OCI-LY7 (cell line): Measurements from ENCODE around the gene ATP1A3.

Source experiments
- EZH2phosphoT487 ChIP-seq: fragments of 200-600 bp; sonication (generic); IDR thresholded peaks from 2 replicates; pipeline ENCODE4 v1.6.1; 2018; ENCODE audit warnings: low read depth, borderline replicate concordance, mild to moderate bottlenecking, mixed run types, antibody characterized with exemption, low read length, moderate library complexity, mixed read lengths
- TF ChIP-seq, protein P1 (sequence below): fragments of 200-600 bp; sonication (generic); conservative IDR thresholded peaks from 2 replicates; pipeline ENCODE4 v1.5.1; 2014; ENCODE audit warnings: mild to moderate bottlenecking, antibody characterized with exemption, low read length, moderate library complexity, mixed read lengths

- TF ChIP-seq, protein P1, sequence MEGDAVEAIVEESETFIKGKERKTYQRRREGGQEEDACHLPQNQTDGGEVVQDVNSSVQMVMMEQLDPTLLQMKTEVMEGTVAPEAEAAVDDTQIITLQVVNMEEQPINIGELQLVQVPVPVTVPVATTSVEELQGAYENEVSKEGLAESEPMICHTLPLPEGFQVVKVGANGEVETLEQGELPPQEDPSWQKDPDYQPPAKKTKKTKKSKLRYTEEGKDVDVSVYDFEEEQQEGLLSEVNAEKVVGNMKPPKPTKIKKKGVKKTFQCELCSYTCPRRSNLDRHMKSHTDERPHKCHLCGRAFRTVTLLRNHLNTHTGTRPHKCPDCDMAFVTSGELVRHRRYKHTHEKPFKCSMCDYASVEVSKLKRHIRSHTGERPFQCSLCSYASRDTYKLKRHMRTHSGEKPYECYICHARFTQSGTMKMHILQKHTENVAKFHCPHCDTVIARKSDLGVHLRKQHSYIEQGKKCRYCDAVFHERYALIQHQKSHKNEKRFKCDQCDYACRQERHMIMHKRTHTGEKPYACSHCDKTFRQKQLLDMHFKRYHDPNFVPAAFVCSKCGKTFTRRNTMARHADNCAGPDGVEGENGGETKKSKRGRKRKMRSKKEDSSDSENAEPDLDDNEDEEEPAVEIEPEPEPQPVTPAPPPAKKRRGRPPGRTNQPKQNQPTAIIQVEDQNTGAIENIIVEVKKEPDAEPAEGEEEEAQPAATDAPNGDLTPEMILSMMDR, result peak; percentile 90
- TF ChIP-seq EZH2phosphoT487, result no peak
Measured at GRCh38 chr19:41957838-41958366, 36.1 kb downstream of the ATP1A3 start.
